GM18519 (cell line): ENCODE measurements around the gene GGA2.
"Not testable (repeated sequence)": the region's sequence is repeated elsewhere in the genome, so short reads cannot be mapped to it uniquely, and the experiment has no call there.

Experiments
- ATAC-seq: cut with Tn5 transposase; IDR thresholded peaks from one replicate; pipeline ENCODE4 v1.9.1; 2021; ENCODE audit warnings: mild to moderate bottlenecking, moderate library complexity; ENCODE audit not compliant: unreplicated experiment, low FRiP score

GGA2 gene

DNA sequence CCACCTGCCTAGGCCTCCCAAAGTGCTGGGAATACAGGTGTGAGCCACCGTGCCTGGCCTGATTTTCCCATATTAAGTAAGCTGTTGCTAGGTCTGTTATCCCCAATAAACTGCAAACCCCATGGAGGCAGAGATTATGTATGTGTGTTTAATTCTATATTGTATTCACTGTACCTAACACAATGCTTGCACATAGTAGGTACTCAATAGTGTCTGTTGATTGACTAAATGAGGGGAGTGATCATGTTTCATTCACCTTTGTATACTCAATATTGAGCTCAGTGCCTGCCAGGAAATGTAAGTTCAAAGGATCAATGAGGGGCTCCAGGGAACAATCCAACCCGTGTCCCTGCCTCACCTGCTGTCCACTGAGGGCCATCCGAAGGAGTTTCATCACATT, 14.6 kb upstream of the GGA2 start:
- ATAC-seq = no peak

DNA sequence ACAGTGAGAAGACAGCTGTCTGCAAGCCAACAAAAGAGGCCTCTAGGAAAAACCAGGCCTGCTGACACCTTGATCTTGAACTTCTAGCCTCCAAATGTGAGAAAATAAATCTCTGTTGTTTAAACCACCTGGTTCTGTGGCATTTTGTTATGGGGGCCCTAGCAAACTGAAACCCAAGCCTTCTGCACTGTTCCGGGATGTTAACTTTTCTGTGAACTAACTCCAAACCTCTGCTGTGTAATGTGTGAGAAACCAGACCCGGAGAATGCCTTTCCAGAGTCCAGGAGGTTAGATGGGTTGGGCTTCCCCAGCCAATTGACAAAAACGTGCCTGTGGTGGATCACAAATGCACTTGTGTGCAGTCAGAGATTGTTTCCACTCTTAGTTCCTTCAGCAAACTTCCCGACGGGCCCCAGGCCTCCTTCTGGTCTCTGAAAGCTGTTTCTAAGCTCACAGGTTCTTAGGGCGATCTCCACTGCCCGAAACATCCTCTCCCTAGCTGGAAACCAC, 13.6 kb upstream of the GGA2 start:
- no peak for ATAC-seq

DNA sequence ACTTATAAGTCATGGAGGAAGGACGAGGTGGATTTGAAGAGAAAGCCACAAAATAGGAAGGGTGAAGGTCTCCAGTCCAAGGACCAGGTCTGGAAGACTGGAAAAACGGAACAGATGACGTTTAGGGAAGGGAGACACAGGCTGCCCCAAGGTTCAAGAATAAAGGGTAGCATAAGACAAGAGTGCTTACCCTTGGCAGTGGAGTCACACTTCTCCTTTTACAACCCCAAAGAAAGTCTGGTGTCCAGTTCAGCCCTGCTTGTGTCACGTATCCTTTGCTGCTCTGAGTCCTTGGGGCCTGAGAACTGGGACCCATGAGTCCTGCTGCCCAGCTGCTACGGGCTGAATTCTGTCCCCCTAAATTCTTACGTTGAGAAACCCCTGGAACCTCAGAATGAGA, 13.0 kb upstream of the GGA2 start:
- ATAC-seq = no peak

DNA sequence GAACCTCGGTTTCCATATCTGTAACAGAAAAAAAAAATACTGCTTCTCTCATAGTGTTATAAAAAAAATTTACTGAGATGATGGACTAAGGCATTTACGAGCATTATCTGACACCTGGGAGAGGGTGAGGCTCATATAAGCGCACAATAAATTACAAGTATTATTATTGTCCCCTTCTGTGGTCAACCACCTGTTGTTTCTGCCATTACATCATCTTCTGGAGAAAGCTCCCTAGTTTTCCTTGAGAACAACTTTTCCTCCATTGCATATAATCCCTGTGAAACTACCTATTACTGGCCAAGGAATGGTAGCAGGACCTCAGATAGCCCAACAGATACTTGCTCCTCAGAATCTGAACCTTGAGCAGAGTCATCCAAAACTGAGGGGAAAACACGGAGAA, 11.7 kb upstream of the GGA2 start:
- ATAC-seq = no peak

DNA sequence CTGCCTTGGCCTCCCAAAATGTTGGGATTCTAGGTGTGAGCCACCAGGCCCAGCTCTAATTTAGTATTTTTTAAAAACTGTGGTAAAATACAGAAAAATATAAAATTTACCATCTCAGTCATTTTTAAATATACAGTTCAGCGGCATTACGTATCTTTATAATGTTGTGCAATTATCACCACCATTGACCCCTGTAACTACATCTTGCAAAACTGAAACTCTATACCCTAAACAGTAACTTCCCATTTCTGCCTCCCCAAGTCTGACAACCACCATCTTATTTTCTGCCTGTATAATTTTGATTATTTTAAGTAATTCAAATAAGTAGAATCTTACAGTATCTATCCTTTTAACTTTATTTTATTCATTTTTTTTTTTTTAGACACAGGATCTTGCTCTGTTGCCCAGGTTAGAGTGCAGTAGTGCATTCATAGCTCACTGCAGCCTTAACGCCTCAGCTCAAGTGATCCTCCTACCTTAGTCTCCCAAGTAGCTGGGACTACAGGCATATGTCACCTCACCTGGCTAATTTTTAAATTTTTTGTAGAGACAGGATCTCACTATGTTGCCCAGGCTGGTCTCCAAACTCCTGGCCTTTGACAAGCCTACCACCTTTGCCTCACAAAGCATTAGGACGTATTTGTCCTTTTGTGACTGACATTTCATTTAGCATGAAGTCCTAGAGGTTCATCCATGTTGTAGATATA, 10.9 kb upstream of the GGA2 start:
- ATAC-seq = no peak

DNA sequence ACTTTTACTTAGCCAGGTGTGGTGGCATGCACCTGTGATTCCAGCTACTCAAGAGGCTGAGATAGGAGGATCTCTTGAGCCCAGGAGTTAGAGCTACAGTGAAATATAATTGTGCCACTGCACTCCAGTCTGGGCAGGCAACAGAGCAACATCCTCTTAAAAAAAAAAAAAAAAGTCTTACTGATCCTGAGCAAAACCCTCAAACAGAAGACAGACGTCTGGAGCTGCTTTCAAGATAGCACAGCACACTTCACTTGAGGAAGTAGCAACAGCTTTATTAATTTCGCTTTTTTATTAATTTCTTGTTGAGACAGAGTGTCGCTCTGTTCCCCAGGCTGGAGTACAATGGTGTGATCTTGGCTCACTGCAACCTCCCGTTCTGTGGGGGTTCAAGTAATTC, 10.2 kb upstream of the GGA2 start:
- no peak for ATAC-seq

DNA sequence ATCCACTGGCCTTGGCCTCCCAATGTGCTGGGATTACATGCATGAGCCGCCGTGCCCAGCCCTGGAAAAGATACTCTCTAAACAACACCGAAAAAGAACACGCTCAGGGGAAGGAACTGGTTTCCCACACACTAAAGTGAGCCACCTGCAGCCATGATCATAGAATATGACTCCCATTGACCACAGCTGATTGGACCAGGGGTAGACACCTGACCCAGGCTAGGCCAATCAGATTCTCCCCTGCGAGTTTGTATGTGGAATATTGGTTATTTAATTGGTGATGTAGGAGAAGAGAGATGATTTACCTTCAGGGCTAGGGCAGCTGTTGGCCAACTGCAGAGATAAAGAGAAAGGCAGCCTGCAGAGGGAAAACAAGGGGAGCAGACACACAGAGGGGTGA, 9.0 kb upstream of the GGA2 start:
- ATAC-seq = no peak

DNA sequence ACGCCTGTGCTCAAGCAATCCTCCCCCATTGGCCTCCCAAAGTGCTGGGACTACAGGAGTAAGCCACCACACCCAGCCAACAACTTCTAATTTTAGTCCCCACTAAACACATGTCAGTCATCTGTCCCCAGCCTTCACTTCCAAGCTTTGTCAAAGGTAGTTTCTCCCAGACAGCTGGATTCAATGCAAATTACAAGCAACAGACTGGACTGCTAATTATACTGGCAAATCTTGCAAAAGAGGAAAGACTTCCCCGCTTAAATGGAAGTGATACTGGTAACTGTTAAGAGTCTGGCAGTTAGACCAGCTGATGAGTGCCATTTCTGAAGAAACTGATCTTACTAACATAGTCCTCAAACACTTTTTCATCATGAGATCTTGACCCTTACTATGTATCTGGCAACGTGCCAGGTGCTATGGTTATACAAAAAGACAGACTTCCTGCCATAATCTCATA, 8.2 kb upstream of the GGA2 start:
- ATAC-seq = no peak

DNA sequence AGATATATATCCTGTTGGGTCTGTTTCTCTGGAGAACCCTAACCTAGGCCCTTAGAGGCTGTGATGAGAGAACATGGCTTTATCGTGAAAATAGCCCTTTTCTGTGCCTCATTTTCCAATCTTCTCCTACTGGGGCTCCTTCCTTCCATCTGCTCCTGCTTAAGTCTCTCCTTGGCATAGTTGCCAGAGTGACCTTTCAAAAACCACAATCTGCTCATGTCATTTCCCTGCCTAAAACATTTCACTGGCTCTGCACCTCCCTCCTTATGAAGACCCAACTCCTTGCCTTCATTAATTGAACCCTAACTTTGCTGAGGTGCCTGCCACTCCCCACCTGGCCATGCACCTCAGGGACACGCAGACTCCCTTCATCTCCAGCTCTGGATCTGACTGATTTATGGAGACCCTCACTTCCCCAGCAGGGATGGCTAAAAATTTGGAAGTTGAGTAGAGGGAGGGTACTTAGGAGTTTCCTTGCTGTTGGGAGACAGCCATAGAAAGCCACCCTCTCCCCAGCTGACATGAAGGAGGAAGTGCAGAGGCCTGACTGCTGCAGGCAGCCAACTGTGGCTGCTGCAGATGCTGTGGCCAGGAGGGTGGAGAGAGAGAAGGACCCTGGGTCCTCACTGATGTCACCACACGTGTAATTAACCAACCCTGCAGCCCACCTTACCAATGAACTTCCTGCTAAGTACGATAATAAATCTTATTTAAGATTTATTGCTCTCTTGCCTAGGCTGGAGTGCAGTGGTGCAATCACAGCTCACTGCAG, 6.3 kb upstream of the GGA2 start:
- ATAC-seq = no peak

DNA sequence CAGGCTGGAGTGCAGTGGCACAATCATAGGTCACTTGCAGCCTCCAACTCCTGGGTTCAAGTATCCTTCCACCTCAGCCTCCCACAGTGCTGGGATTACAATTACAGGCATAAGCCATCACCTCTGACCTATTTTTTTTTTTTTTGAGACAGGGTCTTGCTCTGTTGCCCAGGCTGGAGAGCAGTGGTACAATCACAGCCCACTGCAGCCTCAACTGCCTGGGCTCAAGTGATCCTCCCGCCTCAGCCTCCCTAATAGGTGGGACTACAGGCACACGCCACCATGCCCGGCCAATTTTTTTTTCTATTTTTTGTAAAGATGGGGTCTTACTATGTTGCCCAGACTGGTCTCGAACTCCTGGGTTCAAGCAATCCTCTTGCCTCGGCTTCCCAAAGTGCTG, 5.6 kb upstream of the GGA2 start:
- no peak for ATAC-seq

DNA sequence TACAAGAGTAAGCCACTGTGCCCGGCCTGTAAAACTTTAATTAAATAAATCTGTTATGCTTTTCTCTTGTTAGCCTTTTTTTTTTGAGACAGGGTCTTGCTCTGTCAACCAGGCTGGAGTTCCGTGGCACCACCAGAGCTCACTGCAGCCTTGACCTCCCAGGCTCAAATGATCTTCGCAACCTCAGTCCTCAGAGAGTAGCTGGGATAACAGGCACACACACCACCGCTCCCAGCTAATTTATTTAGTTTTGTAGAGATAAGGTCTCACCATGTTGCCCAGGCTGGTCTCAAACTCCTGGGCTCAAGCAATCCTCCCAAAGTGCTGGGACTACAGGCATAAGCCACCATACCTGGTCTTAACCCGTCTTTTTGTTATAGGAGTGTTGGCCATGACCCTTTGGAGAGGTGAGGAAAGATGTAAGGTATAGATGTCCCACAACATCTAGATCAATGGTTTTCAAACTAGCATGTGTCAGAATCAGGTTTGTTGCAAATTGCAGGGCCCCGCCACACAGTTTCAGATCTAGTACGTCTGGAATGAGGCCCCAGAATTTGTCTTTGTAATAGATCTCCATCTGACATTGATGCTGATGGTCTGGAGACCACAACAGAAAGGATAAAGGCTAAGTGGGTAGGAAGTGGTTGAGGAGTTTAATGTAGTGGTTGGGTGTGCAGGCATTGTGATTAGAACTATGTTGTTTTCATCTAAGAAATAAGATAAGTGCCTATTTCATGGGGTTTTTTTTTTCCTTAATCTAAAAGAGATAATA, 4.3 kb upstream of the GGA2 start:
- no peak for ATAC-seq

DNA sequence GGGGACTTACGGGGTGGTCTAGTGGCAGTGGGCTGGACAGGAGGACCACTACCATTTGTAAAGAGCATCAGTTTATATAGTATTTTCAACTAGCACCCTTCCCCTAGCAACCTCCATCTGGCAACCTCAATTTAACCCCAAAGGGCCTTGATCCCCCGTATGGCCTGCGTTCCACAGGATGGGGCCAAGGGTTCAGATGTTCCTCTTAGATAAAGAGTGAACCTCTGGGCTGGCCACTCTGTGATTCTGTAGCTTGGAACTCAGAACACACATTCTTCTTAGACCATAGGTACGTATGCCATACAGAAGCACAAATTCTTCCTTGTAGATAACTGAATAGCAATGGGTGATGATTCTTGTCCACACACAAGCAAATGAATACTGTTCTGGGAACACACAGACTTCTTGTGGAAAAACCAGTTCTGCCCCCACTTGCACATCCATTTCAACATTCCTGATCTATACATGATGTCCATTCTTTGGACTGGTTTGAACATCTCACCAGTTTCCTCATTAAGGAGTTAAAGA, 1.9 kb upstream of the GGA2 start:
- no peak for ATAC-seq

DNA sequence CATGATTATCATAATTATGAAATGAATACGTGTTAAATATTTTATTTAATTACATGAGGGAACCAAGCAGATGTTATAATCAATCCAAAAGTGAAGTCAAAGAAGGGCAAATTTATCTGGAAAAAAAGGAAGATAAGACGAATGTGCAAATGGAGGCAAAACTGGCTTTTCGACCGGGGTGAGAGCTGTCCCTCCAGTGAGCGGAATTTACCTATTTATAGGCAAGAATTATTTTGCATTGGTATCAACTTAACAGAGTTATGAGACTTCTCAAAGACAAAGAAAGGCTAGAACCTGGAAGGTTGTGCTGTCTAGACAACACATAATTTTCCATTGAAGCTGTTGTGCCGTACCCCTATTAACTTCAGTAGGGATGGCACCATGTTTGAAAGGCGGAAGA, 1.4 kb upstream of the GGA2 start:
- ATAC-seq = no peak

DNA sequence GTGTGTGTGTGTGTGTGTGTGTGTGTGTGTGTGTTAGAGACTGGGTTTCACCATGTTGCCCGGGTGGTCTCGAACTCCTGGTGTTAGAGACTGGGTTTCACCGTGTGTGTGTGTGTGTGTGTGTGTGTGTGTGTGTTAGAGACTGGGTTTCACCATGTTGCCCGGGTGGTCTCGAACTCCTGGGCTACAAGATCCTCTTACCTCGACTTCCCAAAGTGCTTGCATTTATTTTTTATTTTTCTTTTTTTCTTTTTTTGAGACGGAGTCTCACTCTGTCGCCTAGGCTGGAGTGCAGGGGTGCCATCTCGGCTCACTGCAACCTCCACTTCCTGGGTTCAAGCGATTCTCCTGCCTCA, 599 bp upstream of the GGA2 start:
- ATAC-seq = not testable (repeated sequence)

DNA sequence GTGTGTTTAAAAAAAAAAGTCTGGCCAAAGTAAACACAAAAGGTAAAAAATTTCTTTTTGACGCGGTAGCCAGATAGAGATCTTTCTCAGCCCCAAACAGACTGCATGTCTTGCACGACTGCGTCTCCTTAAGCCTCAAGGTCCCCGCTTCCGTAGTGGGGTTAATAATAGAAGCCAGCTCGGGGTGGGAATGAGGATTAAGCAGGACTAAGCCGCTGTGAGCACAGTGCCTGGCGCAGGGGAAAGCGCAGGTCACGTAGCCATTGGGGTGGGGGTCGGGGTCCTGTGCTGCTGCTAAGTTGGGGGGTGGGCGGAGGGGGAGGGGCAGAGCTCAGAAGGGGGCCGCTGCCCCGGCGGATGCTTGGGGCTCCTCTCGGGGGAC, 521 bp downstream of the GGA2 start:
- ATAC-seq = no peak

DNA sequence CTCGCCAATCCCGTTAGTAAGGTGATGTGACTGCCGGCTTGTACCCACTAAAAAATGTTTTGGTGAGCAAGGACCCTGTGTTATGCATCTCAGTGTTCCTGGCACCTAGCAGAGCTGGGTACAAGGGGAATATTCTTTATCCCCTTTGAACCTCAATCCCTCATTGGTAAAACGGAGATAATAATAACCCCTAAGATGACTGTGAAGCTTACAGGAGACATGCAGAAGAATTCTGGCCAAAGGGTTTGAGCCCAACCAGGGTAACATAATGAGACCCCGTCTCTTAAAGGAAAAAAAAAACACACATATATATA, 896 bp downstream of the GGA2 start:
- ATAC-seq = no peak

DNA sequence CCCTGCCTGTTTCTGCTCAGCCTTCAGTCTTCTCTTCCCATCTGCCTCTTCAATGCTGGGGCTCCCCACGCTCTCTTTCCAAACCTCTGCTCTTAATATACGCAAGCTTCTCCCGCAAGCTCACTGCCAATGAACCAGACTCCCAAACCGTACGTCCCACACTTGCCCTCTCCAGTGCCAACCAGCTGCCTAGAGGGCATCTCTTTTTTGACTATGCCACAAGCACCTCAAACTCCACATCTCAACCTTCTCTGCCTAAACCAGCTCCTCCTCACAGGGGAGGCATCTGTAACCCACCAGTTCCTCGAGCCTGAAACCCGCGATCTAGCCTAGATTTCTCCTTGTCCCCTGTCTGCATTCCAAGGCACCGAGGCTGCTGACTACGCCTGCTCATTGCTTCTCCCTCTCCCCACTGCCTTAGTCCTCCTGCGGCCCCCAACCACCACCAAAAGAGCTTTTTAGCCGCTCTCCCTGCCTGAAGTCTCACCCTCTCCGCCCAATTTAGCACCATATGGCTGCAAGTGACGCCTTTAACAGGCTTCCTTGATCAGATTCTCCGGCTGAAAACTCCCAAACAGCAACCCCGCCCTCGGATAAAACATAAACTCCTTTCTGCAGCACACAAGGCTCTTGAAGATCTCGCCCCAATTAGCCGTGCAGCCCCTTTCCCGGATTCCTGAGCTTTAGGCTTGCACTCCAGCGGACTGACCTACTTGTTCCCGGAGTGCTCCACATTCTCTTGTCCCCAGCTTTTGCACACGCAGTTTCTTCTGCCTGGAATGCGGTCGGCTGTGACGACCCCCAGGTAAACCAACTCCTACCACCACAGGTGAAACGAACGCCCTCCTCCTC, 1.5 kb downstream of the GGA2 start:
- no peak for ATAC-seq

DNA sequence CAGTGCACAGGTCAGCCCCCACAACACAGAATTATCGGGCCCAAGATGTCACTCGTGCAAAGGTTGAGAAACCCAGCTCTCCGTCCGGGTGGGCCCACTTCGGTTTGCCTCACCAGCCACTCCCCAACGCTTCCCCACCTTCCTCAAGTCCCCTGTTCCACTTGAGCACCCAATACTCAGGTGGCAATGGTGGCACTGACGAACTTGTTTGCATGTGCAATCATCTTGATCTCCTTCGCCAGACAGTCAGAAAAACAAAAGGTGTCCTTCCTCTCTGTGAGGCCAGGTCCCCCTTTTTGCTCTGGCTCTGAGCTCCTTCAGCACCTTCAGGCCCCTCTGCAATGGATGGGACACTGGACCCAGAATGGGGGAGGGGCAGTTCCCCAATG, 3.7 kb downstream of the GGA2 start:
- ATAC-seq = no peak

DNA sequence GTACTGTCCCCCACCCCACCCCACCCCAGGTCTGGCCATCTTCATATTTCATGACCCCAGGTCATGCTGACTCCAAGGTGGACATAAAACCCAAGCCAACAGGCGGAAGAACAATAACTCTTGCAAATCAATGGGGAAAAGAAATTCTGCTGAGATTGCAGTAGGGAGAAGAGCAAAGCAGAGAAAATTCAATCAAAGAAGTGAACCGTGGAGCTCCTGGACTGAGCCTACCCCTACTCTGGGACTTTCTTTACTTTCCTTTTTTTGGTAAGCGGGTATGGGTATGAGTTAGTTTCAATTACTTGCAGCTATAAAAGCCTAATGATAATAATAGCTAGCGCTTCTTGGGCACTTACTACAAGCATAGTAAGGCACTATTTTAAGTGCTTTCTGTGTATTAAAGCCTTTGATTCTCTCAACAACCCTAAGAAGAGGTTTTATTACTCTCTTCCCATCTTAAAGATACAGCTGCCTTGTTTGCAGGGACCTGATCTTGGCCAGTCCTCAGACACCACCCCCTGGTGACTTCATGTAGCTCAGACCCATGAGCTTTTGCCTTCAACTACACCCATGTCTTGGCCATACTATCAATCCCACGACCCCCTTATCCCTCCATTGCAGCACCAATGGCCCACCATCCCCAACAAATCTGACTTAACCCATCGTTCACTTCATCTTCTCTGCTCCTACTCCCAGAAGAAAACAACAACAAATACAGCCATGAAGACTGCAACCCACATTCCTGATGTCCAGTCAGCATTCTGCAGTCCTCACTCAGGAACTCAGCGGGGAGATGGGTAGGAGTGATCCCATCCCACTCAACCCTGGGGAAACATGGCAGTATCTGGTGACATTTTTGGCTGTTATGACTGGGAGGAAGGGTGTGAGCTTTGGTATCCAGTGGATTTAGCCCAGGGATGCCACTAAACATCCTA, 4.4 kb downstream of the GGA2 start:
- ATAC-seq = no peak
